GM23338 (cell line): ENCODE data around the gene FRYL.

Experiments
- CREB1 ChIP-seq: fragments of 250-450 bp; sonication (Bioruptor Pico); IDR thresholded peaks from 2 replicates; pipeline ENCODE4 v1.5.0; 2020; ENCODE audit warnings: low read depth, mild to moderate bottlenecking, moderate library complexity
- EZH2 ChIP-seq: fragments of 200-600 bp; sonication (generic); IDR thresholded peaks from one replicate; pipeline ENCODE4 v1.8.0; 2017; ENCODE audit warnings: antibody characterized with exemption, mild to moderate bottlenecking, low read depth; ENCODE audit not compliant: unreplicated experiment
- EZH2phosphoT487 ChIP-seq: fragments of 200-600 bp; sonication (generic); IDR thresholded peaks from one replicate; pipeline ENCODE4 v1.8.1; 2018; ENCODE audit warnings: antibody characterized with exemption; ENCODE audit not compliant: unreplicated experiment
- JUNB ChIP-seq: IDR thresholded peaks from one replicate; pipeline ENCODE4 v1.6.1; 2016; ENCODE audit warnings: antibody characterized with exemption; ENCODE audit not compliant: unreplicated experiment
- NANOG ChIP-seq: IDR thresholded peaks from 2 replicates; pipeline ENCODE4 v1.6.1; 2016; ENCODE audit warnings: antibody characterized with exemption, borderline replicate concordance
- POLR2AphosphoS5 ChIP-seq: IDR thresholded peaks from 2 replicates; pipeline ENCODE4 v1.6.1; 2016; ENCODE audit warnings: antibody characterized with exemption, low read depth
- STAT1 ChIP-seq: IDR thresholded peaks from one replicate; pipeline ENCODE4 v1.6.1; 2016; ENCODE audit warnings: antibody characterized with exemption; ENCODE audit not compliant: unreplicated experiment
- ZNF114 ChIP-seq: fragments of 250-450 bp; sonication (Bioruptor Pico); IDR thresholded peaks from 2 replicates; pipeline ENCODE4 v1.5.0; 2020; ENCODE audit warnings: mild to moderate bottlenecking, moderate library complexity
- ZNF331 ChIP-seq: fragments of 250-450 bp; sonication (Bioruptor Pico); IDR thresholded peaks from 2 replicates; pipeline ENCODE4 v1.5.0; 2020; ENCODE audit warnings: low read depth, mild to moderate bottlenecking, moderate library complexity
- TF ChIP-seq, protein P1 (sequence below), 2 experiments: fragments of 200-600 bp in 1 of 2; sonication (generic) in 1 of 2; conservative IDR thresholded peaks; 2 replicates each; pipeline versions ENCODE4 v1.5.1 to v1.6.1; 2016 to 2017; ENCODE audit warnings: antibody characterized with exemption in 2 of 2, low read depth in 2 of 2, mild to moderate bottlenecking in 2 of 2, moderate library complexity in 1 of 2
- TF ChIP-seq, protein P2 (sequence below): IDR thresholded peaks from one replicate; pipeline ENCODE4 v1.6.1; 2018; ENCODE audit warnings: antibody characterized with exemption; ENCODE audit not compliant: unreplicated experiment
- TF ChIP-seq, protein P3 (sequence below): IDR thresholded peaks from 2 replicates; pipeline ENCODE4 v1.6.1; 2016; ENCODE audit warnings: antibody characterized with exemption

DNA sequence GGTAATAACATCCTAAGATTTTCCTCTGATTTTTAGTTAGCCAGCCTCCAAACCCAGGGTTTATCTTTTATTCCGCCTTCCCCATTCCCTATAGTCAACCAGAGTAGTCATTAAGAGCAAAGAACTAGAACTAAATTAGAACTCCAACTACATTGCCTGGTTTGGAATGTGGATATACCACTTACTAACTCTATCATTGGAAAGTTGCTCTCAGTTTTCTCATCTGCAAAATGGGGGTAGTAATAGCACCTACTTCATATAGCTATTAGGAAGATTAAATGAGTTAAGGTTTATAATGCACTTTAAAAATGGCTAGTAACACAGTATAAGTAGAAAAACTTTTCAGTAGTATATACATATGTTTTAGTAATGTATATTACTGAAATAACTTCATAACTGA, 226.4 kb downstream of the FRYL start:
- no peak for TF ChIP-seq EZH2phosphoT487
- TF ChIP-seq EZH2, result no peak
- TF ChIP-seq, protein P1, sequence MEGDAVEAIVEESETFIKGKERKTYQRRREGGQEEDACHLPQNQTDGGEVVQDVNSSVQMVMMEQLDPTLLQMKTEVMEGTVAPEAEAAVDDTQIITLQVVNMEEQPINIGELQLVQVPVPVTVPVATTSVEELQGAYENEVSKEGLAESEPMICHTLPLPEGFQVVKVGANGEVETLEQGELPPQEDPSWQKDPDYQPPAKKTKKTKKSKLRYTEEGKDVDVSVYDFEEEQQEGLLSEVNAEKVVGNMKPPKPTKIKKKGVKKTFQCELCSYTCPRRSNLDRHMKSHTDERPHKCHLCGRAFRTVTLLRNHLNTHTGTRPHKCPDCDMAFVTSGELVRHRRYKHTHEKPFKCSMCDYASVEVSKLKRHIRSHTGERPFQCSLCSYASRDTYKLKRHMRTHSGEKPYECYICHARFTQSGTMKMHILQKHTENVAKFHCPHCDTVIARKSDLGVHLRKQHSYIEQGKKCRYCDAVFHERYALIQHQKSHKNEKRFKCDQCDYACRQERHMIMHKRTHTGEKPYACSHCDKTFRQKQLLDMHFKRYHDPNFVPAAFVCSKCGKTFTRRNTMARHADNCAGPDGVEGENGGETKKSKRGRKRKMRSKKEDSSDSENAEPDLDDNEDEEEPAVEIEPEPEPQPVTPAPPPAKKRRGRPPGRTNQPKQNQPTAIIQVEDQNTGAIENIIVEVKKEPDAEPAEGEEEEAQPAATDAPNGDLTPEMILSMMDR (conservative IDR thresholded peaks at IDR 0.05; ENCODE audit: low read depth in 2 of 2), result no peak
- TF ChIP-seq, protein P2, sequence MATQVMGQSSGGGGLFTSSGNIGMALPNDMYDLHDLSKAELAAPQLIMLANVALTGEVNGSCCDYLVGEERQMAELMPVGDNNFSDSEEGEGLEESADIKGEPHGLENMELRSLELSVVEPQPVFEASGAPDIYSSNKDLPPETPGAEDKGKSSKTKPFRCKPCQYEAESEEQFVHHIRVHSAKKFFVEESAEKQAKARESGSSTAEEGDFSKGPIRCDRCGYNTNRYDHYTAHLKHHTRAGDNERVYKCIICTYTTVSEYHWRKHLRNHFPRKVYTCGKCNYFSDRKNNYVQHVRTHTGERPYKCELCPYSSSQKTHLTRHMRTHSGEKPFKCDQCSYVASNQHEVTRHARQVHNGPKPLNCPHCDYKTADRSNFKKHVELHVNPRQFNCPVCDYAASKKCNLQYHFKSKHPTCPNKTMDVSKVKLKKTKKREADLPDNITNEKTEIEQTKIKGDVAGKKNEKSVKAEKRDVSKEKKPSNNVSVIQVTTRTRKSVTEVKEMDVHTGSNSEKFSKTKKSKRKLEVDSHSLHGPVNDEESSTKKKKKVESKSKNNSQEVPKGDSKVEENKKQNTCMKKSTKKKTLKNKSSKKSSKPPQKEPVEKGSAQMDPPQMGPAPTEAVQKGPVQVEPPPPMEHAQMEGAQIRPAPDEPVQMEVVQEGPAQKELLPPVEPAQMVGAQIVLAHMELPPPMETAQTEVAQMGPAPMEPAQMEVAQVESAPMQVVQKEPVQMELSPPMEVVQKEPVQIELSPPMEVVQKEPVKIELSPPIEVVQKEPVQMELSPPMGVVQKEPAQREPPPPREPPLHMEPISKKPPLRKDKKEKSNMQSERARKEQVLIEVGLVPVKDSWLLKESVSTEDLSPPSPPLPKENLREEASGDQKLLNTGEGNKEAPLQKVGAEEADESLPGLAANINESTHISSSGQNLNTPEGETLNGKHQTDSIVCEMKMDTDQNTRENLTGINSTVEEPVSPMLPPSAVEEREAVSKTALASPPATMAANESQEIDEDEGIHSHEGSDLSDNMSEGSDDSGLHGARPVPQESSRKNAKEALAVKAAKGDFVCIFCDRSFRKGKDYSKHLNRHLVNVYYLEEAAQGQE, result no peak
- TF ChIP-seq ZNF331 (CRISPR knock-in tag), result no peak
- no peak for TF ChIP-seq CREB1 (CRISPR knock-in tag)
- no peak for TF ChIP-seq POLR2AphosphoS5
- TF ChIP-seq, protein P3, sequence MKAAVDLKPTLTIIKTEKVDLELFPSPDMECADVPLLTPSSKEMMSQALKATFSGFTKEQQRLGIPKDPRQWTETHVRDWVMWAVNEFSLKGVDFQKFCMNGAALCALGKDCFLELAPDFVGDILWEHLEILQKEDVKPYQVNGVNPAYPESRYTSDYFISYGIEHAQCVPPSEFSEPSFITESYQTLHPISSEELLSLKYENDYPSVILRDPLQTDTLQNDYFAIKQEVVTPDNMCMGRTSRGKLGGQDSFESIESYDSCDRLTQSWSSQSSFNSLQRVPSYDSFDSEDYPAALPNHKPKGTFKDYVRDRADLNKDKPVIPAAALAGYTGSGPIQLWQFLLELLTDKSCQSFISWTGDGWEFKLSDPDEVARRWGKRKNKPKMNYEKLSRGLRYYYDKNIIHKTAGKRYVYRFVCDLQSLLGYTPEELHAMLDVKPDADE, result no peak
- TF ChIP-seq NANOG, result no peak
- no peak for TF ChIP-seq ZNF114 (CRISPR knock-in tag)
- no peak for TF ChIP-seq STAT1
- TF ChIP-seq JUNB, result no peak
